ENCODE data around the gene LETM1.

LETM1 gene

GRCh38 chr4:1776521-1777161, 79.3 kb downstream of the LETM1 start:
- TF ChIP-seq CTCF (IDR thresholded peaks at IDR 0.05): no peak
- DNase-seq (ENCODE audit: low spot score): no peak
- H3K27ac ChIP-seq: no peak overlapping the region

GRCh38 chr4:1775731-1776500, 80.0 kb downstream of the LETM1 start:
- TF ChIP-seq CTCF (IDR thresholded peaks at IDR 0.05): no peak
- DNase-seq (ENCODE audit: low spot score): no peak
- H3K27ac ChIP-seq: no peak overlapping the region
- H3K4me3 ChIP-seq: no peak overlapping the region

More at GRCh38 chr4:1776521-1777161, 79.3 kb downstream of the LETM1 start:
- no peak overlapping the region for H3K4me3 ChIP-seq

- TF ChIP-seq CTCF (IDR thresholded peaks at IDR 0.05): no peak
- H3K4me3 ChIP-seq: no peak overlapping the region
- H3K27ac ChIP-seq: no peak overlapping the region
- DNase-seq (ENCODE audit: low spot score): no peak
These were observed 82.2 kb downstream of the LETM1 start for GRCh38 chr4:1773754-1774153.

- TF ChIP-seq CTCF (IDR thresholded peaks at IDR 0.05): no peak
- Histone ChIP-seq H3K27ac (no peak overlapping the region), H3K4me3 (no peak overlapping the region)
- no peak for DNase-seq (ENCODE audit: low spot score)
These were observed 83.0 kb downstream of the LETM1 start for GRCh38 chr4:1772853-1773538.

GRCh38 chr4:1771555-1772305, 84.2 kb downstream of the LETM1 start:
- Histone ChIP-seq H3K4me3 (no peak overlapping the region), H3K27ac (no peak overlapping the region)
- TF ChIP-seq CTCF (IDR thresholded peaks at IDR 0.05): no peak
- no peak for DNase-seq (ENCODE audit: low spot score)

GRCh38 chr4:1770791-1771231, 85.1 kb downstream of the LETM1 start:
- H3K4me3 ChIP-seq: no peak overlapping the region
- no peak for DNase-seq (ENCODE audit: low spot score)
- TF ChIP-seq CTCF (IDR thresholded peaks at IDR 0.05): no peak
- no peak overlapping the region for H3K27ac ChIP-seq
